Activated T-helper 1 cell treated with anti-CD3 and anti-CD28 coated beads, Interleukin-2, amount 50 U/mL, for 16 hours (primary cell): Measurements from ENCODE around the gene GTPBP3.

Experiments
- DNase-seq, 2 donors: peaks; one replicate each; pipeline ENCODE4 v3.0.0-alpha.2; 2020; ENCODE audit warnings: low read depth in 1 of 2, low spot score in 1 of 2

Gene GTPBP3

GRCh38 chr19:17380426-17381138 is 43.2 kb downstream of the GTPBP3 start:
- DNase-seq: no peak

- peak; percentile 35 to 41 for DNase-seq
Measured at GRCh38 chr19:17385878-17386611, 48.7 kb downstream of the GTPBP3 start.

DNA sequence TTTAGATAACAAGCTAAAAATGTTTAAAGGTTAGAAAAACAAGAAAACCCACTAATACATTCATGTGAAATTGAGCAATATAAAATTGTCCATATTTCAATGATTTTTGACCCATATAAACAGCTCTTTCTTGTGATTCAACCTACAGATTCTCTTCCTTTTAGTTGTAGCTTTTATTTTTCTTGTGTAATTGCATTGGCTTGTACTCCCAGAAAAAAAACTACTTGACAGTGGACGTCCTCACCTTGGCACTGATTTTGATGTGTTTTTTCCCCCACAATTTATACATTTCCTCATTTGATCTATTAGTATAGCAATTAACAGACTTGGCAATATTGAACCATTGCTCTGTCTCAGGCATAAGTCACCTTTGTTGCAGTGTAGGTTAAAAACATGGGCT is 51.9 kb downstream of the GTPBP3 start:
- no peak for DNase-seq

GRCh38 chr19:17389957-17390664 is 52.8 kb downstream of the GTPBP3 start:
- DNase-seq: no peak

GRCh38 chr19:17390665-17391370 is 53.5 kb downstream of the GTPBP3 start:
- DNase-seq: peak; percentile 75 to 88

- DNase-seq: no peak
Measured at GRCh38 chr19:17391371-17392151, 54.2 kb downstream of the GTPBP3 start.
